Measurements from ENCODE around the gene HGS. TPM values are rescaled to one million over a fixed set of nuclear protein-coding genes. Genes with fewer than 3 reads are reported as not detected.
"Not testable (repeated sequence)": the region's sequence is repeated elsewhere in the genome, so short reads cannot be mapped to it uniquely, and the experiment has no call there.

HGS gene
- total RNA-seq, 1 donor from 2014 or later = 117 TPM

GRCh38 chr17:81735264-81736102 is 51.7 kb downstream of the HGS start:
- H3K27ac Mint-ChIP-seq (ENCODE audit: unreplicated experiment) = no peak overlapping the region
- no peaks in the 10 kb centered on the region for H3K27me3 Mint-ChIP-seq (ENCODE audit: unreplicated experiment)
- peak; percentile 84 for DNase-seq (ENCODE audit: extremely low spot score, unreplicated experiment)
- TF ChIP-seq, protein P1, sequence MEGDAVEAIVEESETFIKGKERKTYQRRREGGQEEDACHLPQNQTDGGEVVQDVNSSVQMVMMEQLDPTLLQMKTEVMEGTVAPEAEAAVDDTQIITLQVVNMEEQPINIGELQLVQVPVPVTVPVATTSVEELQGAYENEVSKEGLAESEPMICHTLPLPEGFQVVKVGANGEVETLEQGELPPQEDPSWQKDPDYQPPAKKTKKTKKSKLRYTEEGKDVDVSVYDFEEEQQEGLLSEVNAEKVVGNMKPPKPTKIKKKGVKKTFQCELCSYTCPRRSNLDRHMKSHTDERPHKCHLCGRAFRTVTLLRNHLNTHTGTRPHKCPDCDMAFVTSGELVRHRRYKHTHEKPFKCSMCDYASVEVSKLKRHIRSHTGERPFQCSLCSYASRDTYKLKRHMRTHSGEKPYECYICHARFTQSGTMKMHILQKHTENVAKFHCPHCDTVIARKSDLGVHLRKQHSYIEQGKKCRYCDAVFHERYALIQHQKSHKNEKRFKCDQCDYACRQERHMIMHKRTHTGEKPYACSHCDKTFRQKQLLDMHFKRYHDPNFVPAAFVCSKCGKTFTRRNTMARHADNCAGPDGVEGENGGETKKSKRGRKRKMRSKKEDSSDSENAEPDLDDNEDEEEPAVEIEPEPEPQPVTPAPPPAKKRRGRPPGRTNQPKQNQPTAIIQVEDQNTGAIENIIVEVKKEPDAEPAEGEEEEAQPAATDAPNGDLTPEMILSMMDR (IDR thresholded peaks at IDR 0.05) = no peak
- no peak overlapping the region for H3K4me3 Mint-ChIP-seq (ENCODE audit: unreplicated experiment)
- H3K36me3 Mint-ChIP-seq (ENCODE audit: unreplicated experiment) = no peaks in the 10 kb centered on the region
- H3K9me3 Mint-ChIP-seq (ENCODE audit: unreplicated experiment) = no peaks in the 10 kb centered on the region
- peaks cover 25% of the 10 kb centered on the region for H3K4me1 Mint-ChIP-seq (ENCODE audit: unreplicated experiment)

GRCh38 chr17:81737947-81738800 is 54.4 kb downstream of the HGS start:
- peaks cover 6% of the 10 kb centered on the region for H3K4me1 Mint-ChIP-seq (ENCODE audit: unreplicated experiment)
- no peaks in the 10 kb centered on the region for H3K36me3 Mint-ChIP-seq (ENCODE audit: unreplicated experiment)
- H3K9me3 Mint-ChIP-seq (ENCODE audit: unreplicated experiment) = no peaks in the 10 kb centered on the region
- H3K27ac Mint-ChIP-seq (ENCODE audit: unreplicated experiment) = no peak overlapping the region
- no peak overlapping the region for H3K4me3 Mint-ChIP-seq (ENCODE audit: unreplicated experiment)
- peak; percentile 81 for DNase-seq (ENCODE audit: extremely low spot score, unreplicated experiment)
- no peaks in the 10 kb centered on the region for H3K27me3 Mint-ChIP-seq (ENCODE audit: unreplicated experiment)
- TF ChIP-seq, protein P1 (IDR thresholded peaks at IDR 0.05) = no peak

DNA sequence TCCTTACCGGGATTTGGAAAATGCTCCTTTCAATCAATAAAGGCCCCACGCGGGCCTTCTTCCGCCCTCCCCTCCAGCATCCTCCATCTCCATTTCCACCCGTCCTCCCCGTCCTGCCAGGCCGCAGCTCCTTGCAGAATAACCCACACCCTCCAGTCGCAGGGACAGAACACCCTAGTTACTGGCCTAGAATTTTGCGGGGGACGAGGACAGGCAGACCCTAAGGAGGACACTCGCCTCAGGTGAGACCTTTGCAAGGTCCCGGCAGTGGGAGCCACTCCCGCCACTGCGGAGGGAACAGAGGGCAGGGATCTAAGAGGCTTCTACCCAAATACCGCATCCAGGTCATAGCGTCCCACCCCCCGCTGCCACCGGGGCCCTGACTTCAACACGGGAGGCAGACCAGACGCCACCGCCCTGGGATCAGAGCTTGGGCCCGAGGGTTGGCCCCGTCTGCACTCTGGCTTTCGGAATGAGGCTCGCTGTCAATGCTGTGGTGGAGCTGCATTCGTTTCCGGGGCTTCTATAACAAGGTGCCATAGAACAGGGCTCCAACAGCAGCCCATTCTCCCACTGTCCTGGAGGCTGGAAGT is 55.1 kb downstream of the HGS start:
- TF ChIP-seq, protein P1 (IDR thresholded peaks at IDR 0.05) = no peak
- H3K4me3 Mint-ChIP-seq (ENCODE audit: unreplicated experiment) = no peak overlapping the region
- H3K4me1 Mint-ChIP-seq (ENCODE audit: unreplicated experiment) = peaks cover 5% of the 10 kb centered on the region
- no peaks in the 10 kb centered on the region for H3K9me3 Mint-ChIP-seq (ENCODE audit: unreplicated experiment)
- peak; percentile 84 for DNase-seq (ENCODE audit: extremely low spot score, unreplicated experiment)
- no peaks in the 10 kb centered on the region for H3K27me3 Mint-ChIP-seq (ENCODE audit: unreplicated experiment)
- H3K36me3 Mint-ChIP-seq (ENCODE audit: unreplicated experiment) = no peaks in the 10 kb centered on the region
- no peak overlapping the region for H3K27ac Mint-ChIP-seq (ENCODE audit: unreplicated experiment)

- H3K4me3 Mint-ChIP-seq (ENCODE audit: unreplicated experiment); H3K27me3 Mint-ChIP-seq (ENCODE audit: unreplicated experiment); H3K4me1 Mint-ChIP-seq (ENCODE audit: unreplicated experiment); H3K27ac Mint-ChIP-seq (ENCODE audit: unreplicated experiment); H3K36me3 Mint-ChIP-seq (ENCODE audit: unreplicated experiment); H3K9me3 Mint-ChIP-seq (ENCODE audit: unreplicated experiment); DNase-seq (ENCODE audit: extremely low spot score, unreplicated experiment): not testable (repeated sequence)
These were observed 55.8 kb downstream of the HGS start for GRCh38 chr17:81739593-81739992.

GRCh38 chr17:81740395-81740961 is 56.7 kb downstream of the HGS start:
- TF ChIP-seq, protein P1 (IDR thresholded peaks at IDR 0.05) = no peak
- no peaks in the 10 kb centered on the region for H3K36me3 Mint-ChIP-seq (ENCODE audit: unreplicated experiment)
- no peaks in the 10 kb centered on the region for H3K9me3 Mint-ChIP-seq (ENCODE audit: unreplicated experiment)
- H3K27ac Mint-ChIP-seq (ENCODE audit: unreplicated experiment) = no peak overlapping the region
- H3K4me1 Mint-ChIP-seq (ENCODE audit: unreplicated experiment) = peaks cover 5% of the 10 kb centered on the region
- DNase-seq (ENCODE audit: extremely low spot score, unreplicated experiment) = peak; percentile 82
- H3K27me3 Mint-ChIP-seq (ENCODE audit: unreplicated experiment) = no peaks in the 10 kb centered on the region
- no peak overlapping the region for H3K4me3 Mint-ChIP-seq (ENCODE audit: unreplicated experiment)
